NCI-H526 (cell line): ENCODE results near the gene ZBTB46.
"Not testable (repeated sequence)": the region's sequence is repeated elsewhere in the genome, so short reads cannot be mapped to it uniquely, and the experiment has no call there.

Source experiments
- DNase-seq, 2 experiments: peaks; one replicate each; lab custom pipeline; 2025; lab: John Stamatoyannopoulos, UW

The ZBTB46 gene

GRCh38 chr20:63858393-63859165 is 27.5 kb upstream of the ZBTB46 start:
- no peak for DNase-seq

GRCh38 chr20:63857764-63858392 is 26.8 kb upstream of the ZBTB46 start:
- DNase-seq: no peak

GRCh38 chr20:63856098-63856511 is 25.0 kb upstream of the ZBTB46 start:
- DNase-seq: no peak

- no peak for DNase-seq
Measured at GRCh38 chr20:63855363-63856097, 24.5 kb upstream of the ZBTB46 start.

- DNase-seq: no peak
Measured at GRCh38 chr20:63854766-63855362, 23.8 kb upstream of the ZBTB46 start.

- no peak for DNase-seq
Measured at GRCh38 chr20:63854069-63854765, 23.2 kb upstream of the ZBTB46 start.

GRCh38 chr20:63853733-63854068 is 22.6 kb upstream of the ZBTB46 start:
- not testable (repeated sequence) for DNase-seq

- not testable (repeated sequence) for DNase-seq
Measured at GRCh38 chr20:63851548-63851943, 20.5 kb upstream of the ZBTB46 start.

GRCh38 chr20:63850689-63851547 is 19.9 kb upstream of the ZBTB46 start:
- DNase-seq: no peak

- DNase-seq: no peak
Measured at GRCh38 chr20:63848003-63848911, 17.2 kb upstream of the ZBTB46 start.

GRCh38 chr20:63847237-63848002 is 16.4 kb upstream of the ZBTB46 start:
- DNase-seq: no peak

- DNase-seq: no peak
Measured at GRCh38 chr20:63846888-63847236, 15.8 kb upstream of the ZBTB46 start.

- DNase-seq: peak in 1 of 2 experiments; percentile 50
Measured at GRCh38 chr20:63846128-63846771, 15.2 kb upstream of the ZBTB46 start.

GRCh38 chr20:63844511-63844991 is 13.5 kb upstream of the ZBTB46 start:
- DNase-seq: no peak

- no peak for DNase-seq
Measured at GRCh38 chr20:63843778-63844177, 12.7 kb upstream of the ZBTB46 start.

- no peak for DNase-seq
Measured at GRCh38 chr20:63843222-63843621, 12.2 kb upstream of the ZBTB46 start.

GRCh38 chr20:63842258-63842657 is 11.2 kb upstream of the ZBTB46 start:
- DNase-seq: no peak

- DNase-seq: no peak
Measured at GRCh38 chr20:63840405-63840828, 9.4 kb upstream of the ZBTB46 start.

GRCh38 chr20:63839620-63840019 is 8.6 kb upstream of the ZBTB46 start:
- DNase-seq: no peak
